Peyer's patch (tissue), 4 donors: ENCODE results near the gene SCUBE1. TPM values are rescaled to one million over a fixed set of nuclear protein-coding genes. Genes with fewer than 3 reads are reported as not detected.

Experiments
- DNase-seq, 3 donors: peaks; one replicate each; pipeline ENCODE4 v3.0.0-alpha.2; 2017 to 2019
- H3K27ac ChIP-seq, 4 donors: fragments of 200-600 bp; sonication (generic); one replicate each; pipeline ENCODE4 v1.5.1; 2016 to 2019
- H3K27me3 ChIP-seq, 2 donors: fragments of 200-600 bp; sonication (generic); one replicate each; pipeline ENCODE4 v1.5.1; 2019
- H3K36me3 ChIP-seq, 3 donors: fragments of 200-600 bp; sonication (generic); one replicate each; pipeline ENCODE4 v1.5.1; 2016 to 2019
- H3K4me1 ChIP-seq, 4 donors: fragments of 200-600 bp; sonication (generic); one replicate each; pipeline ENCODE4 v1.5.1; 2016 to 2019
- H3K4me3 ChIP-seq, 4 donors: fragments of 200-600 bp; sonication (generic); 1 replicate in 3 of 4; 2 replicates in 1 of 4; pipeline ENCODE4 v1.5.1; 2016 to 2019; ENCODE audit warnings: mild to moderate bottlenecking in 1 of 4
- H3K9me3 ChIP-seq, 4 donors: fragments of 200-600 bp; sonication (generic); one replicate each; pipeline ENCODE4 v1.5.1; 2016 to 2019; ENCODE audit warnings: mild to moderate bottlenecking in 1 of 4
- POLR2A ChIP-seq, 2 donors: fragments of 450-650 bp; IDR thresholded peaks; one replicate each; pipeline ENCODE4 v1.5.1; 2017; ENCODE audit warnings: antibody characterized with exemption in 2 of 2, mild to moderate bottlenecking in 2 of 2, moderate library complexity in 2 of 2
- total RNA-seq, 4 donors: library from RNA; depleted of rRNA; stranded (reverse); fragments of >200 nt; gene quantifications; one replicate each; pipeline ENCODE4 v1.1.0, GENCODE V29; 2016
- TF ChIP-seq, protein P1 (sequence below), 6 experiments: fragments of 450-650 bp in 4 of 6; fragments of 200-600 bp in 2 of 6; sonication (generic) in 1 of 6; IDR thresholded peaks; one replicate each; pipeline ENCODE4 v1.5.1; 2017 to 2019; ENCODE audit warnings: antibody characterized with exemption in 6 of 6, mild to moderate bottlenecking in 3 of 6, moderate library complexity in 1 of 6

SCUBE1 gene
- total RNA-seq, 4 donors from 2014 or later = 1.6 to 47.9 (median 7.9) TPM

DNA sequence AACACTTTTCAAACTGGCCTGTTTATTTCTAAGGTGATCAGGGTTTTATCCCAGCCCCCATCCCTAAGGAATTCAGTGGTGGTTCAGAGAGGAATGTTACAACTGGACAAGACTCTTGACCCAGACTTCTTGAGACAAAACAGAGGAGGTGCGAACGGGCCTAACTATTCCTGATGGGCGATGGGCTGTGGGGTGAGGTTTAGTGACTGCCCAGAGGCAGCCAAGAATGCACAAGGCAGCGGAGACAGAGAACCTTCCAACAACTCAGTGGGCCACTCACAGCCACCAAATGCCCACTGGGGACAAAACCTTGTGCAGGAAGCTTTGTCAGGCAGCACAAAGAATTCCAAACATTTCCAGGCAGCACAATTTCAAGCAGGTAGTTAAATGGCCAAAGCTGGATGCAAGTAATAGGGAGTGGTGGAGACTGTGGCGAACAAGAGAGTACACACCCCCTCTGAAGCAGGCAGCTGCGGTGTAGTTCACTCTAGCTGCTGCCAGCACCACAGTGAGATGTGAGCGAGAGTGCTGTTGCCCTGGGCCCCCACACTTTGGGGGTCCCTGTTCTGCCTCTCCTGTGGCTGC, 29.2 kb downstream of the SCUBE1 start:
- H3K27me3 ChIP-seq = no peaks in the 10 kb centered on the region
- no peak overlapping the region for H3K27ac ChIP-seq
- H3K4me3 ChIP-seq = no peak overlapping the region
- no peaks in the 10 kb centered on the region for H3K4me1 ChIP-seq
- H3K36me3 ChIP-seq = no peaks in the 10 kb centered on the region
- no peaks in the 10 kb centered on the region for H3K9me3 ChIP-seq
- no peak for TF ChIP-seq POLR2A (IDR thresholded peaks at IDR 0.05)
- TF ChIP-seq, protein P1, sequence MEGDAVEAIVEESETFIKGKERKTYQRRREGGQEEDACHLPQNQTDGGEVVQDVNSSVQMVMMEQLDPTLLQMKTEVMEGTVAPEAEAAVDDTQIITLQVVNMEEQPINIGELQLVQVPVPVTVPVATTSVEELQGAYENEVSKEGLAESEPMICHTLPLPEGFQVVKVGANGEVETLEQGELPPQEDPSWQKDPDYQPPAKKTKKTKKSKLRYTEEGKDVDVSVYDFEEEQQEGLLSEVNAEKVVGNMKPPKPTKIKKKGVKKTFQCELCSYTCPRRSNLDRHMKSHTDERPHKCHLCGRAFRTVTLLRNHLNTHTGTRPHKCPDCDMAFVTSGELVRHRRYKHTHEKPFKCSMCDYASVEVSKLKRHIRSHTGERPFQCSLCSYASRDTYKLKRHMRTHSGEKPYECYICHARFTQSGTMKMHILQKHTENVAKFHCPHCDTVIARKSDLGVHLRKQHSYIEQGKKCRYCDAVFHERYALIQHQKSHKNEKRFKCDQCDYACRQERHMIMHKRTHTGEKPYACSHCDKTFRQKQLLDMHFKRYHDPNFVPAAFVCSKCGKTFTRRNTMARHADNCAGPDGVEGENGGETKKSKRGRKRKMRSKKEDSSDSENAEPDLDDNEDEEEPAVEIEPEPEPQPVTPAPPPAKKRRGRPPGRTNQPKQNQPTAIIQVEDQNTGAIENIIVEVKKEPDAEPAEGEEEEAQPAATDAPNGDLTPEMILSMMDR (IDR thresholded peaks at IDR 0.05) = no peak
- no peak for DNase-seq

- H3K36me3 ChIP-seq = no peaks in the 10 kb centered on the region
- no peak for DNase-seq
- H3K4me1 ChIP-seq = no peaks in the 10 kb centered on the region
- H3K9me3 ChIP-seq = no peaks in the 10 kb centered on the region
- H3K27me3 ChIP-seq = no peaks in the 10 kb centered on the region
- no peak overlapping the region for H3K4me3 ChIP-seq
- no peak overlapping the region for H3K27ac ChIP-seq
- TF ChIP-seq, protein P1 (IDR thresholded peaks at IDR 0.05) = no peak
- TF ChIP-seq POLR2A (IDR thresholded peaks at IDR 0.05) = no peak
Observed at GRCh38 chr22:43313244-43313889, 29.8 kb downstream of the SCUBE1 start.

DNA sequence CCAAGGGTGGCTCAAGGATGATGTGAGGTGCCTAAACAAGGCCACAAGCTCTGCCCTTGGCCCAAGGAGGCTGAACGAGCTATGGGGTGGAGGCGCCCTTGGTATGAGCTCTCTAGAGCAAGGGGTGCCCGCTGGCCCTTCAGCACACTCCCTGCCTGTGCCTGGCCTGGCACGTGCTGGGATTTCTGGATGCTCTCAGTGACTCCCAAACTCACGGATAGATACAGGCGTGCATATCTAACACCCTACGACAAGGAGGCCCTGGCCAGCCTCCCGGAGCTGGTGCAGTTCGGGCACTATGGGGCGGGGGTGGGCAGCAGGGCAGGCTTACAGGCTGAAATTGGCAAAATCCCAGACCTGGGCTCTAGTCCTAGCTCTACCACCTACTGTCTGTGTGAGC, 30.6 kb downstream of the SCUBE1 start:
- no peak overlapping the region for H3K4me3 ChIP-seq
- H3K36me3 ChIP-seq = no peaks in the 10 kb centered on the region
- H3K27me3 ChIP-seq = no peaks in the 10 kb centered on the region
- H3K4me1 ChIP-seq = no peaks in the 10 kb centered on the region
- no peak for TF ChIP-seq POLR2A (IDR thresholded peaks at IDR 0.05)
- TF ChIP-seq, protein P1 (IDR thresholded peaks at IDR 0.05) = no peak
- H3K9me3 ChIP-seq = no peaks in the 10 kb centered on the region
- H3K27ac ChIP-seq = no peak overlapping the region
- no peak for DNase-seq

DNA sequence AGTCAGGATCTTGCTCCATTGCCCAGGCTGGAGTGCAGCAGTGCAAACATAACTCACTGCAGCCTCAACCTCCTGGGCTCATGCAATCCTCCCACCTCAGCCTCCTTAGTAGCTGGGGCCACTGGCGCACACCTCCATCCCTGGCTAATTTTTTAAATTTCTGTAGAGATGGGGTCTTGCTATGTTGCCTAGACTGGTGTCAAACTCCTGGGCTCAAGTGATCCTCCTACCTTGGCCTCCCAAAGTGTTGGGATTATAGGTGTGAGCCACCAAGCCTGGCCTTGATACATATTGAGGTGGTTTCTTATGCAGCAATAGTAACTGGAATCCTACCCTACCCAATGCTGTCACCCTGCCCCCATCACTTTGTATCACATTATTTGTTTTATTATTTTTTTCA, 32.4 kb downstream of the SCUBE1 start:
- Histone ChIP-seq H3K4me1 (no peaks in the 10 kb centered on the region), H3K27me3 (no peaks in the 10 kb centered on the region), H3K4me3 (no peak overlapping the region), H3K9me3 (no peaks in the 10 kb centered on the region), H3K36me3 (no peaks in the 10 kb centered on the region), H3K27ac (no peak overlapping the region)
- TF ChIP-seq, protein P1 (IDR thresholded peaks at IDR 0.05) = no peak
- TF ChIP-seq POLR2A (IDR thresholded peaks at IDR 0.05) = no peak
- DNase-seq = no peak

DNA sequence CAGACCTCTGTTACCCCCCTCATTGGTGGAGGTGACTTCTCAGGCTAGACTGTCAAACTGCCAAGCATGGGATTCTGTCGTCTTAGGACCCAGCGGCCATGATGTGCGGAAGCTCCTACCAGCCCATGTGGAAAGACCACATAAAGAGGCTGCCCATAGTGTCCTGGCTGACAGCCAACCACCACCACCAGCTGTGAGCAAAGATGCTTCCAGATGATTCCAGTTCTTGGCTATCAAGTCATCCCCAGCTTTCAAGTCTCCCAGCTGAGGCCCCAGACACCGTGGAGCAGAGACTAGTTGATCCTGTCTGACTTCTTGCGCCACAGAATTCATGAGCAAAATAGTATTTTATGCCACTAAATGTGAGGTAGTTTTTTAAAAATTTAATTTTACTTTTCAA, 32.9 kb downstream of the SCUBE1 start:
- DNase-seq = no peak
- Histone ChIP-seq H3K9me3 (no peaks in the 10 kb centered on the region), H3K36me3 (no peaks in the 10 kb centered on the region), H3K27me3 (no peaks in the 10 kb centered on the region), H3K4me1 (no peaks in the 10 kb centered on the region), H3K4me3 (no peak overlapping the region), H3K27ac (no peak overlapping the region)
- TF ChIP-seq, protein P1 (IDR thresholded peaks at IDR 0.05) = no peak
- TF ChIP-seq POLR2A (IDR thresholded peaks at IDR 0.05) = no peak
